GM19035 (cell line): ENCODE results near the gene DNAH12.
"Not testable (repeated sequence)": the region's sequence is repeated elsewhere in the genome, so short reads cannot be mapped to it uniquely, and the experiment has no call there.

Experiments
- ATAC-seq: cut with Tn5 transposase; IDR thresholded peaks from one replicate; pipeline ENCODE4 v1.9.1; 2021; ENCODE audit not compliant: unreplicated experiment

The DNAH12 gene

GRCh38 chr3:57530071-57530608 lies 14.0 kb downstream of the DNAH12 start:
- no peak for ATAC-seq

DNA sequence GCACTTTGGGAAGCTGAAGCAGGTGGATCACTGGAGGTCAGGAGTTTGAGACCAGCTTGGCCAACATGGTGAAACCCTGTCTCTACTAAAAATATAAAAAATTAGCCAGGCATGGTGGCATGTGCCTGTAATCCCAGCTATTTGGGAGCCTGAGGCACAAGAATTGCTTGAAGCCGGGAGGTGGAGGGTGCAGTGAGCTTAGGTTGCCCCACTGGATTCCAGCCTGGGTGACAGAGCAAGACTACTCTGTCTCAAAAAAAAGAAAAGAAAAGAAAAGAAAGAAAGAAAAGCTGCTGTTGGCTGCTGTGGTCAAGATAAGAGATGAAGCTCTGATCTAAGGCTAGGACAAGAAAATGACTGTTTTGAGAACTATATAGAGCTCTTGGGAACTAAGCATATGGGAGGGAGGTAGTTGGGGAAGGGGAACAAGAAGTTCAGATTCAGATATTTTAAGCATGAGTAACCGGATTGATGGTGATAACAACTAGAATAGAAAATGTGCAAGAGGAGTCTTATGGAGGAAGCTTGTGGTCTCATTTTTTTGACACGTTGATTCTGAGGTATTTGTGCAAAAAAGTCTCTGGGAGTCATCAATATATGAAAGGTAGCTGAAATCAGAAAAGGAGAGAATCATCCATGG lies 25.7 kb downstream of the DNAH12 start:
- ATAC-seq: no peak

DNA sequence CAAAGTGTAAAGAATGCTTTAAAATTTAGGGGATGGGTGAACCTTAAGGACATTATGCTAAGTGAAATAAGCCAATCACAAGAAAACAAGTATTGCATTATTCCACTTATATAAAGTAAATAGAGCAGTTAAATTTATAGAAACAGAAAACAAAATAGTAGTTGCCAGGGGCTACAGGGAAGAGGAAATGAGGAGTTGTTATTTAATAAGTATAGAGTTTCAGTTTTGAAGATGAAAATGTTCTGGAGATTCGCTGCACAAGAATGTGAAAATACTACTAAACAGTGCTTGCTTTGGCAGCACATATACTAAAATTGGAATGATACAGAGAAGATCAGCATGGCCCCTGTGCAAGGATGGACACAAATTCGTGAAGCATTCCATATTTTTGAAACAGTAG lies 32.0 kb downstream of the DNAH12 start:
- no peak for ATAC-seq

DNA sequence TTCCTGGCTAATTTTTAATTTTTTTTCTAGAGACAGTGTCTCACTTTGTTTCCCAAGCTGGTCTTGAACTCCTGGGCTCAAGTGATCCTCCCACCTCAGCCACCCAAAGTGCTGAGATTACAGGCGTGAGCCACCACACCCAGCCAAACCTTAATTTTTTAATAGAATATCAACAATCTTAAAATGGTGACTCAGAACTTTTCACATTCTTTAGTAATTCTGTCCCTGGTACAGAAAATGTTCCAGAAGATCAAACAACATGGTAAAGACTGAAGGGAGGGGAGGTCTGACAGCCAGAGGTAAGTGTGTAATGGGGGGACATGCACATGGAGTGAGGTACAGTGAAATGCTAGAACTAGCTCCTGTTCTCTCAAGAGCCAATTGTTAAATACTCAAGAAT lies 38.2 kb downstream of the DNAH12 start:
- no peak for ATAC-seq

- ATAC-seq: no peak
Observed at GRCh38 chr3:57500506-57500905, 43.6 kb downstream of the DNAH12 start.

- no peak for ATAC-seq
Observed at GRCh38 chr3:57497904-57498303, 46.2 kb downstream of the DNAH12 start.

DNA sequence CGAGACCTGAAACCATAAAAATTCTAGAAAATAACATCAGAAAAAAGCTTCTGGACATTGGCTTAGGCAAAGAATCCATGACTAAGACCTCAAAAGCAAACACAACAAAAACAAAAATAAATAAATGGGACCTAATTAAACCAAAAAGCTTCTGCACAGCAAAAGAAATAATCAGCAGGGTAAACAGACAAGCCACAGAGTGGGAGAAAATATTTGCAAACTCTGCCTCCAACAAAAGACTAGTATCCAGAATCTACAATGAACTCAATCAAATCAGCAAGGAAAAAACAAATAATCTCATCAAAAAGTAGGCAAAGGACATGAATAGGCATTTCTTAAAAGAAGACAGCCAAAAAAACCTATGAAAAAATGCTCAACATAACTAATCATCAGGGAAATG lies 59.6 kb downstream of the DNAH12 start:
- no peak for ATAC-seq

GRCh38 chr3:57477193-57477592 lies 67.0 kb downstream of the DNAH12 start:
- not testable (repeated sequence) for ATAC-seq

DNA sequence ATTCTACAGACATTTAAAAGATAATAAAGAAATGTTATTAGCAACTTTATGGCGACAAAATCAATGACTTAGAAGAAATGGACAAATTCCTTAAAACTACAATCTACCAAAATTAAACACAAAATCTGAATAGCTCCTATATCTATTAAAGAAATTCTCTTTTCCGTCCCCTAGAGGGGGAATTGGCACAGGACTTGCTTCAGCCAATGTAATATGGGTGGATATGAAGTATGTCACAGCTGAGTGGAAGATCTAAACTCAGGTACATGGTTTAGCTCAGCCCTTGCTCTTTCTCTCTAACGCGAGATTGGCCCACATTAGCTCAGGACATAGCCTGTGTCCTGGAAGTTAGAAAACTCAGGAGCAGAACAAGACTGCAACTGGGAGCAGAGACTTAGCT lies 79.3 kb downstream of the DNAH12 start:
- no peak for ATAC-seq

GRCh38 chr3:57464011-57464410 lies 80.1 kb downstream of the DNAH12 start:
- no peak for ATAC-seq

DNA sequence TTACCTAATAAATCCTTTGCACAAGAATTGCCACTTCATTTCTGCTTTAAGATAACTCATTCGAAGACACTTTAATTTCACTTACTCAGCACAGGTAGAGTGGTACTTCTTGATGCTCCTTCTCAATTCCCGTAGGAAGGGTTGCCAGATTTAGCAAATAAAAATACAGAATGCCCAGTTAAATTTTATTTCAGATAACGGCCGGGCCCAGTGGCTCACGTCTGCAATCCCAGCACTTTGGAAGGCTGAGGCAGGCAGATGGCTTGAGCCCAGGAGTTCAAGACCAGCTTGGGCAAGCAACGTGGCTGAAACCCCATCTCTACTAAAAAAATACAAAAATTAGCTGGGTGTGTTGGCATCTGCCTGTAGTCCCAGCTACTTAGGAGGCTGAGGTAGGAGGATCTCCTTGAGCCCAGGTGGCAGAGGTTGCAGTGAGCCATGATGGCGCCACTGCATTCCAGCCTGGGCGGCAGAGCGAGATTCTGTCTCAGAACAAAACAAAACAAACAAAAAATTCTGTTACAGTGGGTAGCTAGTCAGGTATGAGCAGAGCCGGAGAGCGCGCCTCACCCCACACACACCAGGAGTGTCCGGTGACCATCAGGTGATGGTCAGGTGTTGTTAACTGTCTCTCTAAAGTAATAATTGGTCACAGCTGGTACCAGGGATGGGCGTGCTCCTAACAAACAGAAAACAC lies 92.8 kb downstream of the DNAH12 start:
- no peak for ATAC-seq

DNA sequence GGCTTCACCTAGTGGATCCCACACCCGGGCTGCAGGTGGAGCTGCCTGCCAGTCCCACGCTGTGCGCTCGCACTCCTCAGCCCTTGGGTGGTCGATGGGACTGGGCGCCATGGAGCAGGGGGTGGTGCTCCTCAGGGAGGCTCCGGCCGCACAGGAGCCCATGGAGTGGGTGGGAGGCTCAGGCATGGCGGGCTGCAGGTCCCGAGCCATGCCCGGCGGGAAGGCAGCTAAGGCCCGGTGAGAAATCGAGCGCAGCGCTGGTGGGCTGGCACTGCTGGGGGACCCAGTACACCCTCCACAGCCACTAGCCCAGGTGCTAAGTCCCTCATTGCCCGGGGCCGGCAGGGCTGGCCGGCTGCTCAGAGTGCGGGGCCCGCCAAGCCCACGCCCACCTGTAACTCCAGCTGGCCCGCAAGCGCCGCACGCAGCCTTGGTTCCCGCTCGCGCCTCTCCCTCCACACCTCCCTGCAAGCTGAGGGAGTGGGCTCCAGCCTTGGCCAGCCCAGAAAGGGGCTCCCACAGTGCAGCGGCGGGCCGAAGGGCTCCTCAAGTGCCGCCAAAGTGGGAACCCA lies 94.8 kb downstream of the DNAH12 start:
- not testable (repeated sequence) for ATAC-seq

DNA sequence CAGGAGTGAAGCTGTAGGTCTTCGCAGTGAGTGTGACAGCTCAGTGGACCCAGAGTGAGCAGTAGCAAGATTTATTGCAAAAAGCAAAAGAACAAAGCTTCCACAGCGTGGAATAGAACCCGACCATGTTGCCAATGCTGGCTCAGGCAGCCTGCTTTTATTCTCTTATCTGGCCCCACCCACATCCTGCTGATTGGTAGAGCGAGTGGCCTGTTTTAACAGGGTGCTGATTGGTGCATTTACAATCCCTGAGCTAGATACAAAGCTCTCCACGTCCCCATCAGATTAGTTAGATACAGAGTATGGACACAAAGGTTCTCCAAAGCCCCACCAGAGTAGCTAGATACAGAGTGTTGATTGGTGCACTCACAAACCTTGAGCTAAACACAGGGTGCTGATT lies 95.7 kb downstream of the DNAH12 start:
- not testable (repeated sequence) for ATAC-seq

DNA sequence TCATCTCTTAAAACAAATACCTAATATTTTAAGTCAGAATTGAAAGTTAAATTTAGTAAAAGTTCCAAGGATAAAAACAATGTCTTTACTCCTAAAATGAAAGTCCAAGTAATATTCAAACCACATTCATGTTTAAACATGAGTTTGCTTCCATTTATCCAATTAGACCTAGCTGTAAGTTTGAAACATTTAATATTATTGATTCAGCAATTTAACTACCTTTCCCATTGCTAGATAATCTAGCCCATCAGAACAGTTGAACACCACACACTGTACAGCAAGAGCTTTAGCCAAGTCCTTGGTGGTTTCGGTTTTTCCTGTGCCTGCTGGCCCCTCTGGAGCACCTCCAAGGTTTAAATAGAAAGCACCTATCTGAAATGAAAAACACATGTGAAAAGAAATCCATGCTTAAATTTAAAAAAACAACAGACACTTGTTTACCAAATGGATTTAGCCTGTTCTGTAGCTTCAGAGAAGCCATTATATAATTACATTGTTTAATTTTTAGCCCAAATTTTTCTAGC lies 97.8 kb downstream of the DNAH12 start:
- ATAC-seq: no peak

DNA sequence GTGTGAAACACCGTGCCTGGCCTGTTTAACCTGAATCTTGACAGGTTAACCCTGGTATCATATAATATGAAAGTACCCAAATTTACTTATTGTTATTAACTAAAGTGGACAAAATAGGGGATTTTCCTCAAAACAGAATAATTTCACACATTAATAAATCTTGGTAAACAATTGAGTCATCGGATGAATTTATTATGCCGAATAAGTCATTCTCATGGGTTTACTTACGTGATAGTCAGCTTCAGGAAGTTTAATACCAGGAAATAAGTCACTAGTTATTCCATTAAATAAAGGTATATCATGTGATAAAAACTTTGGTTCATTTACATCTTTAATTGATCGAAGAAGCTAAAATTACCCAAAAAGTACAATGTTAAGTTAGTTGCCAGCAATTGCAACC lies 99.7 kb downstream of the DNAH12 start:
- no peak for ATAC-seq

- ATAC-seq: not testable (repeated sequence)
Observed at GRCh38 chr3:57440144-57440543, 104.0 kb downstream of the DNAH12 start.

- not testable (repeated sequence) for ATAC-seq
Observed at GRCh38 chr3:57438460-57438859, 105.7 kb downstream of the DNAH12 start.

DNA sequence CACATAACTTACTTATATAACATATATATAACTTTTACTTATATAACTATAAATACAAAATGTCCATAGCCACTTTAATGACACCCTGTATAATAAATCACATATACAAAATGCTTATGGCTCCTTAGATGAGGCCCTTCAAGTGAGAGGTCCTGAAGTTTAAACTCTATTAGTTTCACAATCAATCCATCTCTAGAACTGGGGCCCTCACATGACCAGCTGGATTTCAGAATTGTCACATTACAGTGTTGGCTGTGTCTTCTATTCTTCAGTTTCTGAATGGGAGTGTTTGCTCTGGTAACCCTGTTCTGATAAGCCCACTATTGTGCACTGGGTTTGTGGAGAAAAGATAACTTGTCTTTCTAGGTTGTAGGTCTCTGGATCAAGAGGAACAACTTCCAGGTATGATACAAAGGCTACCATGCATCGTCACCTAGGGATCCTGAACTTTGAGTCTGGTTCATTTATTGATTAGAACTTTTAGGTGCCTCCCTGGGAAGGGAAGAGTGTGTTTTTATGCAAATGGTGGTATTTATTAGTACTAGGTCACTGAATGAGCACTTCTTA lies 107.9 kb downstream of the DNAH12 start:
- no peak for ATAC-seq

DNA sequence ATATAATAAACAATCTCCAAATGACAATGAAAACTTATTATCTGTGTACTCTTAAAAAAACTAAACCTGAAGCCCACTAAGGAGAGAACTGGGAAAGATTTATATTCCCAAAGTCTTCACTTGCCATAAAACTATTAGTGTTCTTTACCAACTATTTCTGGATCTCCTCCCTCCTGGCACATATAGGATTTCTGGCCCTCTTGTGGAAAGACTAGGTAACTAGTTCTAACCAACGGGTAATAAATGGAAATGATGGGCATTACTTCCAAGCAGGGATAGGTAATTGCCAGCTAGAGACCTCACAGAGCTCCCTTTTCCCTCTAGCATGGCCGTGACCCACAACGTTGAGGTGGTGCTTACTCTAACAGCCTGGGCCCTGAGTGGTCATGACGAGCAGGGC lies 110.1 kb downstream of the DNAH12 start:
- ATAC-seq: no peak

DNA sequence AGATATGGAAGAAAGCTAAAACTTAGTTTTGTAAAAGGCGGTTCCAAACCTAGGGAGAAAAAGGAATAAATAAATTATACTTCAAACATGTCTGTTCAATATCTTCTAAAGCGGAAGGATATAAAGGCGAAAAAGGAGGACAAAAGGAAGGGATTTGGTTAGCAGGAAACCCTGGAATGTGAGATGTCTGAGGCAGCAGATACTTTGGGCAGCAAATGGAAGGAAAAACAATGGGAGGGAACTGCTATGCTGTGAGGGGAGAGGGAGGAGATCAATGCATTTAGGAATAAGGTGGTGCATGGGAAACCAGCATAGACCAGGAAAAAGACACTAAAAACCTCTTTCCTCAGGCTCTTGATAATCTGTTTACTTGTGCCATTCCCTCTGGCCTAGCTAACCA lies 120.8 kb downstream of the DNAH12 start:
- ATAC-seq: no peak

GRCh38 chr3:57421336-57421735 lies 122.8 kb downstream of the DNAH12 start:
- no peak for ATAC-seq

- ATAC-seq: no peak
Observed at GRCh38 chr3:57420001-57420400, 124.1 kb downstream of the DNAH12 start.
